ENCODE measurements around the gene NKX6-1.

- TF ChIP-seq, protein P1, sequence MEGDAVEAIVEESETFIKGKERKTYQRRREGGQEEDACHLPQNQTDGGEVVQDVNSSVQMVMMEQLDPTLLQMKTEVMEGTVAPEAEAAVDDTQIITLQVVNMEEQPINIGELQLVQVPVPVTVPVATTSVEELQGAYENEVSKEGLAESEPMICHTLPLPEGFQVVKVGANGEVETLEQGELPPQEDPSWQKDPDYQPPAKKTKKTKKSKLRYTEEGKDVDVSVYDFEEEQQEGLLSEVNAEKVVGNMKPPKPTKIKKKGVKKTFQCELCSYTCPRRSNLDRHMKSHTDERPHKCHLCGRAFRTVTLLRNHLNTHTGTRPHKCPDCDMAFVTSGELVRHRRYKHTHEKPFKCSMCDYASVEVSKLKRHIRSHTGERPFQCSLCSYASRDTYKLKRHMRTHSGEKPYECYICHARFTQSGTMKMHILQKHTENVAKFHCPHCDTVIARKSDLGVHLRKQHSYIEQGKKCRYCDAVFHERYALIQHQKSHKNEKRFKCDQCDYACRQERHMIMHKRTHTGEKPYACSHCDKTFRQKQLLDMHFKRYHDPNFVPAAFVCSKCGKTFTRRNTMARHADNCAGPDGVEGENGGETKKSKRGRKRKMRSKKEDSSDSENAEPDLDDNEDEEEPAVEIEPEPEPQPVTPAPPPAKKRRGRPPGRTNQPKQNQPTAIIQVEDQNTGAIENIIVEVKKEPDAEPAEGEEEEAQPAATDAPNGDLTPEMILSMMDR (IDR thresholded peaks at IDR 0.05; ENCODE audit: poor library complexity, severe bottlenecking), result no peak
- TF ChIP-seq EZH2 (IDR thresholded peaks at IDR 0.05; ENCODE audit: borderline replicate concordance, insufficient read depth, low read length, poor library complexity, severe bottlenecking) (no peak), REST (IDR thresholded peaks at IDR 0.05; ENCODE audit: borderline replicate concordance) (no peak)
Observed at GRCh38 chr4:84494531-84494930, 4.6 kb downstream of the NKX6-1 start.
